ENCODE results near the gene CCDC181.

GRCh38 chr1:169387399-169387798 is 39.9 kb downstream of the CCDC181 start:
- no peak for TF ChIP-seq CTCF (IDR thresholded peaks at IDR 0.05; ENCODE audit: extremely low read depth in 1 of 2, insufficient read depth in 1 of 2, low read depth in 1 of 2, low read length in 2 of 2)
- TF ChIP-seq MYC (IDR thresholded peaks at IDR 0.05; ENCODE audit: low read depth, low read length): no peak
- no peak for TF ChIP-seq EZH2 (IDR thresholded peaks at IDR 0.05; ENCODE audit: borderline replicate concordance, low read depth, low read length, severe bottlenecking)
- no peak for TF ChIP-seq POLR2AphosphoS5 (IDR thresholded peaks at IDR 0.05; ENCODE audit: insufficient read depth, low read depth, low read length)
- TF ChIP-seq POLR2A (IDR thresholded peaks at IDR 0.05; ENCODE audit: low read depth, low read length): no peak

All from endothelial cell of umbilical vein (primary cell).